Stimulated activated CD4-positive, alpha-beta T cell treated with anti-CD3 and anti-CD28 coated beads, Interleukin-2, amount 100 ng/mL, for 48 hours (primary cell): ENCODE measurements around the gene MRPL55.
"Not testable (repeated sequence)": the region's sequence is repeated elsewhere in the genome, so short reads cannot be mapped to it uniquely, and the experiment has no call there.

Experiments used
- DNase-seq, 2 donors: peaks; one replicate each; pipeline ENCODE4 v3.0.0-alpha.2; 2020

Gene MRPL55

DNA sequence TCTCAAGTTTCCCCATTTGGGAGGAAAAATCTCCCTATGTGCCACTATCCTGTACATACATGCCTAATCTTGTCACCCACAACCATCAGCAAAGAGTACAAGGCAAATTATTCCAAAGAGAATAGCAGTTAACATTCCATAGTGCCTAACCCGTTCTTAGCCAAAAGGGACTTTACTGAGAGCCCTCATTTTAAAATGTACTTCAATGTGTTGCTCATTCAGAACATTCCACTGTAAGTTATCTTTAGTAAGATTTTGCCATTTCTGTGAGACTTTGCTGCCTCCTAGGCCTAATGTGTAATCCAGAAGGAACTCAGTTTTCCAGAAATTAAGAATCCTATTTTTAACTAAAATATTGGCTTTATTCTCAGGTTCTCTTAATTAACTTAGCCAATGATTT is 11.3 kb upstream of the MRPL55 start:
- DNase-seq = no peak

DNA sequence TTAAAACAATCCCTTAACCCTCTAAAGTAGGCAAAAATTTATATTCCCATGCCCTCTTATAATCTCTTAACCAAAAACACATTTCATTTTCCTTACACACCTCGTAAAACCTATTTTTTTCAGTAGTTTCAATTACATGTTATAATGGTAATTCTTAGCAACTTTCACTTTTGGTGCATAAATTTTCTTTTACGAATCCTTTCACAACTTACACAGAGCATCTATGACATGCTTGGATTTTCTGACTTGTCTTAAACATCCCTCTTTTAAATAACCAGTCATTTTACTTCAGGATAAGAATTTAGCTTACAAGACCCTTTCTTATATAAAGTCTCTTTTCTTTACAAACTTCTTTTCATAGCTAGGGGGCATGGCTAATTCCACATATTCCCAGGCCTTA is 8.9 kb upstream of the MRPL55 start:
- DNase-seq = no peak

DNA sequence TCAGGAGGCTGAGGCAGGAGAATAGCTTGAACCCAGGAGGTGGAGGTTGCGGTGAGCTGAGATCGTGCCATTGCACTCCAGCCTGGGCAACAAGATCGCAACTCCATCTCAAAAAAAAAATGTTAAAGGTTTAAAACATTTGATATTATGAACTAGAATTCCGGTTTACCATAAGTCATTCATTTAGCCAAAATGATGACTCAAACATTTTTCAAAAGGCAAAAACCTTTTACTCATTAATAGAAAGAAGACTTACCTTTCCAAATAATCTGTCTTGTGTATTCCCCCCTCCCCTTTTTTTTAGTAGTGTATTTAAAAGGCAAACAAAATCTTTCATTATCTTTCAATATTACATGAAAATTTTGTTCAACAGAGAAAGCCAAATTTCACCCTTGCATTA is 8.2 kb upstream of the MRPL55 start:
- no peak for DNase-seq

DNA sequence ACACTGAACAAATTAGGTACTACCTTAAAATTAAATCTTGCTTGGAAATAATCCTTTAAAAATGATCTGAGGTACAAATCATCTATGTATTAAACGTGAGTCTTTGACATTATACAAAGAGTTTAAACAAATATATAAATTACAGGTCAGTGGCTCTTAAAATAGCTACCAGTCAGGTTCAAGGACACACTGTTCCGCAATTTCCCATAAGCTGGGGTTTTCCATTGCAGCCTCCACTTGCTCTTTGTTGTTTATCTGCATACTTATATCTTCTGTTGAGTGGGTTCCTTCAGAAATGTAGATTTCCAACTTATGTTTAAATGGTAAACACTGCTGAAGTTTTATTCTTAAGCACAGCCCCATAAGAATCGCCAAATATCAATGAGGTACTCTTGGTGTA is 5.7 kb upstream of the MRPL55 start:
- no peak for DNase-seq

DNA sequence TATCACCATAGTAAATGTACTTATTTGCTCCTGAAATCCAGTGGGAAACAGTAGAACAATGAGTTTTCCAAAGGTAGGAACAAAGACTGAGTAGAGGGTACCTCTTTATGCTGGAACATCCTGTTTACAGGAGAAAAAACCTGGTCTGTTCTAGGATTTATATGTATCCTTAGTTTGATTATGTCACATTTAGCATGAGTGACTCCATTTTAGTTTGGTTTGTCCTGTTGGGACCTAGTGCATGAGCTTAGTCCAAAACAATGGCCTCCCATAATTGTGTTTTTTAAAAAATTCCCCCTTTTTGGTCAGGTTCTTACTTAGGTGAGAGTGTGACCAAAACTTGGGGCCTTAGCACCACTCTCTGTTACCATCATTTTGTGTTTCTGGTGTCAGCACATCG is 3.5 kb upstream of the MRPL55 start:
- DNase-seq = no peak

DNA sequence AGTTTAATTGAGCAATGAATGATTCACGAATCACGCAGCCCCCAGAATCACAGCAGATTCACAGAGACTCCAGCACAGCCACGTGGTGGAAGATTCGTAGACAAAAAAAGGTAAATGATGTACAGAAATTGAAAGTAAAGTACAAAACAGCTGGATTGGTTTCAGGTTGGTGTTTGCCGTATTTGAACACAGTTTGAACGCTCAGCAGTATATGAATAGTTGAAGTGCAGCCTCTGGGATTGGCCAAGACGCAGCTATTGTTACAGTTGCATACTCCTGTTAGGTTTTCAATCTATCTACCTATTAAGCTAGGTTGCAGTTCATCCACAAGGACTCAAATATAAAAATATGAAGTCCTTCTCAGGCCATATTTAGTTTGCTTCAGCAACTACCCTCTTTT is 3.1 kb upstream of the MRPL55 start:
- DNase-seq = no peak

DNA sequence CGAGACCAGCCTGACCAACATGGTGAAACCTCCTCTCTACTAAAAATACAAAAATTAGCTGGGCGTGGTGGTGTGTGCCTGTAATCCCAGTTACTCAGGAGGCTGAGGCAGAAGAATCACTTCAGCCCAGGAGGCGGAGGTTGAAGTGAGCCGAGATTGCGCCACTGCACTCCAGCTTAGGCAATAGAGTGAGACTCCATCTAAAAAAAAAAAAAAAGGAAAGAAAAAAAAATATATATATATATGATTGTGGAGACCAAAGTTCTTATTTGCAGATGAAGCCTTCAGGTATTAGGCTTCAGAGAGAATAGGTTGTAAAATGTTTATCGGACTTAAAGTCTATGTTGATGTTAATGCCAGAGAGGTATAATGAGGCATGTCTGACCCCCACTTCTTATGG is 2.2 kb upstream of the MRPL55 start:
- not testable (repeated sequence) for DNase-seq

DNA sequence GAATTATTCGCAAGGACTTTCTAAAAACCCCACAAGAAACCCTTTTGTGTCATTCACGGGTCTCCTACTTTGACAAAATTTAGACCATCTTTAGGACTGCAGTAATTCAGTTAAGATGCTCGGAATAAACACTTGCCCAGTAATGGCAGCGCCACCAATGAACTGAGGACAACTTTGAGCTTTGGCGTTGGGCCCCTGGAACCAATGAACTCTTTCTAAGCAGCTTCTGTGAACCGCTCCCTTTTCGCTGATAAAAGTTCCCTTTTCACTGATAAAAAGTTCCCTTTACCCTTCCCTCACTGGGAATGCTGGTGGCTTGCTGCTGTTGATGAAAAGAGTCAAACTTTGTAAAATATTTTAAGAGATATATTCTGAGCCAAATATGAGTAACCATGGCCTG is 1.5 kb upstream of the MRPL55 start:
- no peak for DNase-seq

DNA sequence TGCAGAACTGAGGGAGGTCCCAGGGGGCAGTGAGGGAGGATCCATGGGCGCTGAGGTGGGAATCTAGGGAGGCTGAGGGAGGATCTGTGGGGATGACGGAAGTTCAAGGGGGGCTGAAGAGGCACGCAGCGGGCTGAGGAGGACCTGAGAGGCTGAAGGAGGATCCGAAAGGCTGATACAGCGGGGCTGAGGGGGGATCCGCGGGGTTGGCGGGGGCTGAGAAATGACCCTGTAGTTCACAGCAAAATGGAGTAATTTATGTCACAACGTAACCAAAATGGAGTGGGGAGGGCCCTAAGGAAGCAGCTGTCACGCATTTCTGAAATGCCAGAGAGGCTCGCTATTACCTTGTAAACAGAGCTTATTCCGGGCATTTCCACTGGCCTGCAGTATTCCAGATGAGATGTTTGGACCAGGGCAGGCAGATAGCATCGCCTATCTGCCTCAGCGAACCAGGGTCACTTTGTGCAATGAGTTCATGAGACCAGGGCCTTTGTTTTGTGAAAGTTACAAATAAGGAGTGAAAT is 926 bp upstream of the MRPL55 start:
- DNase-seq = no peak

DNA sequence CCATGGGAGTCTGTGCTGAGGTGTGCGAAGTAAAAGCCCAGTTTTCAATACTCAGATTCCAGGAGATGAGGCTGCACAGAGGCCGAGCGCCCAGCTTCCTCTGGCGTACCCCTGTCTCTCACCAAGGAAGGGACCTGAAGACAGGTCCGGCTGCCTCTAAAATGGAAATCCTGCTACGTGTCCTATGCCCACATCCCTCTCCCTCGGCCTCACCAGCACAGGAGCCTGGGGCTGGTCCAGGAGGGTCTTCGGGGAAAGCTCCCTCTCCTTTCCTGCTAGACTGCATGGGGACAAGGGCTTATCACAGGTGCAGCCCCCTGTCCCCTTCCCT is 392 bp downstream of the MRPL55 start:
- no peak for DNase-seq

DNA sequence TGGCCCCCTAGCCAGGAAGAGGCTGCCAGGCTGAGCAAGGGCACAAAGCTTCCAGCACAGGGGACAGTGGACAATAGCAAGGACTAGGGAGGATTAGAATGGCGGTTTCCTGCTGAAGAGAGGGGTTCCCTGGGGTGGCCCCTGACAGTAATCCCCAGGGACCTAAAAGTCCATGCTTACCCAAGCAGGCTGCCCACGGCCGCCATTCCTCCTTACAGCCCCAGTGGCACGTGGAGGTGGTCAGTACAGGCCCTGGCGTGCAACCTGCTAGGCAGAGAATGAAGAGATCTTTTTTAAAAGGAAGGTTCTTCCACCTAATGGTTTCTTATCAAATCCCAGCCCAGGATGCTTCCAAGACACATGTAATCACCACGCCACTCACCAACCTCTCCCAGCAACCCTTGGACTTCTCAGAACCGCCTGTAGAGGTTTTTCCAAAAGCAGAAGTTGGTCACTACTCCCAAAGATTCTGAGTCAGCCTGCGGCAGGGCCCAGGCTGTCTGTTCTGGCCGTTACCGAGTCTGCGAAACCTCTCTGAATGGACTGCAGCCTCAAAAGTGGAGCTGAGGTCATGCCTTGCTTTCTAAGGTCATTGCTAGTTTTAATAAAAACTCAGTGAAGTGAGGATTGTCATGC is 926 bp downstream of the MRPL55 start:
- no peak for DNase-seq

DNA sequence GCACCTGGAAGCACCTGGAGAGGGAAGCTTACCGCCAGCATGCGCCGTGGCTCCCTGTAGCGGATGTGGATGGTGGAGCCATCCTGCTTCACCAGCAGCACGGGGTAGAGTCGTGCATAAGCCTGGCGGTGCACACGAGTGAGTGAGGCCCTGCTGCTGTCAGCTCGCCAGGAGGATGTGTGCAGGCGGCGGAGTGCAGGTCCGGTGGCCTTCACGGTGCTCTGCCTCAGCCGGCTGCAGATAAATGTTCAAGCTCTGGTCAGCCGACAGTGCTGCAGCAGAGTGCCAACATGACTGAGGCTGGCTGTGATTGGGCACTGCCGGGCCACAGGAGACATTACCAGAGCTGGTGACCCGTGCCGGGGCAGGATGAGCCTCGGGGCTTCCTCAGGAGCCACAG is 1.5 kb downstream of the MRPL55 start:
- DNase-seq = no peak

DNA sequence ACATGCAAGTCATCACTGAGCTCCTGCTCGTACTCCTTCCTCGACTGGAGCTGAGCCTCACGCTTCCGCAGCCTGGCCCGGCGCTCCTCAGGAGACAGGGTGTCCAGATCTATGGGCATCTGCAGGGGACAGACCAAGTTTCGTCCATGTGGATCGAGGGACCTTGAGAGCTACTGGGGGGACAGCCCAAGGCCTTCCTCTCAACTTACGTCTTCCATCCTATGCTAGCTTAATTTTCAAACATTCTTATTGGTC is 2.4 kb downstream of the MRPL55 start:
- no peak for DNase-seq

DNA sequence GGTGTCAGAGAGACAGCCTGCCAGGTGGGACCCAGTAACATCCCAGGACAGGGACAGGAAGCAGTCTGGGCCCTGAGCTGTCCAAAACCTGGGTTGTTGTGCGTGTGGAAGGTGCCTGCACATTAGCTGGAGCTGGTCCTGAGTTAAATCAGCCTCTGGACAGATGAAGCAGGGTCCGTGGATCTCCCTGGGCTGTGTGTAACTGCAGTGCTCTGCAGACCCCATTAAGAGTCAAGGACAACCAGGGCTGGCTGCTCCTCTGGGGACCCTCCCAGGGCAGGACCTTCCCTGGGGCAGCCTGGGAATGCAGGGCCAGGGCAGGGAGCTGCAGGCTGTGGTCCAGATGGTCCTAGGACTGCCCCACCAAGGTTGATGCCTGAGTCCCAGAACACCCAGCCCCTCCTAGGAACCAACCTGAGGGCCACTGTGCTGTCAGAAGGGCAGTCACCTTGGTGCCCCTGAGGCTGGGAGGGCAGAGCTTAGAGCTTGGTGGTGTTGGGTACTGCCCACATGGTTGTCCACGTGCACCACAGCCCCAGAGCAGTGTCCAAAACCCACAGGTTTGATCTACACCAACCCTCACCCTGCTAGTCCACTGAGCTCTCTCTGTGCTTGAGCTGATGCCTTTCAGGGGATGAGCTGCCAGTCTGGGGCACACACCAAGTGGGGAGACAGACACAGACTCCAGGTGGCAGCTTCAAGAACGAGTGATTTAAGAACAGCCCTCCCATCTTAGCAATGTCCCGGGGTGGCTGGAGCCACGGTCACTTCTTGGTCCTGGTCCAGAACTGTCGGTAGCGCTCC is 2.9 kb downstream of the MRPL55 start:
- DNase-seq = no peak

DNA sequence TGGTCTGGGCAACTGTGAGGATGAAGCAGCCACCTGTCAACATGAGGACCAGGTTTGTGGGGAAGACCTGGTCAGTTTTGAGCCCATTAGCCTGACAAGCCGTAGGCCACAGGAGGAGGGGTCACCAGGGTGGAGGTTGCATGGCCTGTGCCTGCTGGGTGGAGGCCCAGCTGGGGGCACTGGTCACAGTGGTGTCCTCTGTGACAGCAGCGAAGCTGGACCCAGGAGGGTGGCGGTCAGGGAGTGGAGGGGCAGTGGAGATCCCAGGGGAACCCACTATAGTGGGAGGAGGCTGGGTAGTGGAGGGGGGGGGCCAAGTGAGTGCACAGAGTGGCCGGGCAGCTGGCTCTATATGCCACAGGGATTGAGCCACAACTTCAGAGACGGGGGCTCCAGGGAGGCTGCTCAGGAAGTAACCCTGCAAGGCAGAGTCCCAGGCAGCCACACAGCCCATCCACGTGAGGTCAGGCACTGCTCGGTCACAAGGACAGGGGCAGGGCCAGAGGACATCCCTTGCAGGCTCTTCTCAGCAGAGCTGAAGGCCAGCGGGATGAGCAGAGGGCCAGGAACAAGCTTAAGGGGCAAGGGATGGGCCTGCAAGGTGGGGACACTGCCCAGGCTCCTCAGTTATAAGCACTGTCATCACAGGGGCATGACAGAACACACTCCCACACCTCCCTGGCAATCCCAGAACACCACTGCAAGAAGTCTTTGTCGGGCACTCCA is 3.7 kb downstream of the MRPL55 start:
- no peak for DNase-seq

DNA sequence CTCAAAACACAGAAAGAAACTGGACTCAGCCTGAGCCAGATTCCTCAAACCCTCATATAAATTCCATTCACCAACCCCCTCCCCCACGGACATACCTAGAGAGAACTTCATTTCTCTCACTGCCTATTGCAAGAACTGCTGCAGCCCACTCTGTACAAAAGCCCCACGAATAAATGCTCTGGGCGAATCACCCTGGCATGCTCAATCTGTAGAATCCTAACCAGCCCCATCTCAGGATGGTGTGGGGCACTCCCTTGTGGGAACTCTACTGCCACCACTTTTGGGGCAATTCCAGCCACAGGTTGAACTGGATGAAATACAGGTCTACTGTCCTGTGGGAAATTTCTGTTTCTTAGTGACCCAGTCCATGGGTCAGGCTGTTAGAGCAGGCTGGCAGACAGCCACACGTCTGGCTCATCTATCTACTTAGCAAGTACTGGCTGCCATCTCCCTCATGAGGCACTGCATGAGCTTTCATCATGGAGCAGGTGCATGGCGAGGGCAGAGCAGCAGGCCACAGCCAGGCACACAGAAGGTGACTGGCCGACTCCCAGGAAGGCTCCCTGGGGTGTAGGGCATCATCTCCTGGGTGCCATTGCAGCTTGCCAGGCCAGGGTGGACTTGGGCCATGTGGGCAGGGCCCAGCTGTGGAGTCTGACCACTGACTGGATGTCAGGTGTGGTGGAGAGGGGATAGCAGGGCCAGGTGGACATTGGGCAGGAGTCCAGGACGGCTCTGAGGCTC is 4.4 kb downstream of the MRPL55 start:
- DNase-seq = no peak

DNA sequence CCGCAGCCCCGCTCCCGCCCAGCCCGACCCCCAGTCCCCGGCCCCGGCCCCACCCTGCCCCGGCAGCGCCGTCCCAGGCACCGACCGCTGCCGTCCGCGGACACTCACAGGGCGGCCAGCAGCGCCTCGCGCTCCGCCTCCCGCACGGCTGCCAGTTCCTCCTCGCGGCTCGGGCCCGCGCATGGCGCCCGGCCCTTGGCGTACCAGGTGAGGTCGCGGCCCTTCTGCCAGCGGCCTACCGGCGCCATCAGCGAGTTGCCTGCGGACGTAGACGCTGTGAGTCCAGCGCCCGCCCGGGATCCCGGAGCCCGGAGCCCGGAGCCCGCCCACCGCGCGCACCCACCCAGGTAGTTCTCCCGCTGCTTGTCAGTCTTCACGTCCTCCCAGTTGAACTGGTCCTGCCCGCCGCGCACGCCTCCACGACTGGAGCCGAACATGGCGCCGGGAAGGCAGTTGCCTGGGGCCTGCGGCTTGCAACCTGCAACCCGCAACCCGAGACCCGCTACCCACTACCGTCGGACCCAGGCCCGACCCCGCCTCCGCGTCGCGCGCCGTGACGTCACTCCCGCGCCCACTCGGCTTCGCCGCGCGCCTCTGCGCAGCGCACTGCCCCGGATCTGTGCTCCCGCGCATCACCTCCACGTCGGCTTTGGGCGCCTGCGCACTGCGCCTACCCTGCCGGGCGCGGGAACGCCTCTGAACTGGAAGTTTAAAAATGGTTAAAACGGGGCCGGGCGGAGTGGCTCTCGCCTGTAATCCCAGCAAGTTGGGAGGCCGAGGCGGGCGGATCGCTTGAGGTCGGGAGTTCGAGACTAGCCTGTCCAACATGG is 6.1 kb downstream of the MRPL55 start, which contains the start of gene C1orf35:
Gene C1orf35 (minus strand): TSS at position 535 of the 830 bp plus-strand sequence. CDS start 98 bp downstream, at position 437.
- DNase-seq = peak; percentile 94 to 95

DNA sequence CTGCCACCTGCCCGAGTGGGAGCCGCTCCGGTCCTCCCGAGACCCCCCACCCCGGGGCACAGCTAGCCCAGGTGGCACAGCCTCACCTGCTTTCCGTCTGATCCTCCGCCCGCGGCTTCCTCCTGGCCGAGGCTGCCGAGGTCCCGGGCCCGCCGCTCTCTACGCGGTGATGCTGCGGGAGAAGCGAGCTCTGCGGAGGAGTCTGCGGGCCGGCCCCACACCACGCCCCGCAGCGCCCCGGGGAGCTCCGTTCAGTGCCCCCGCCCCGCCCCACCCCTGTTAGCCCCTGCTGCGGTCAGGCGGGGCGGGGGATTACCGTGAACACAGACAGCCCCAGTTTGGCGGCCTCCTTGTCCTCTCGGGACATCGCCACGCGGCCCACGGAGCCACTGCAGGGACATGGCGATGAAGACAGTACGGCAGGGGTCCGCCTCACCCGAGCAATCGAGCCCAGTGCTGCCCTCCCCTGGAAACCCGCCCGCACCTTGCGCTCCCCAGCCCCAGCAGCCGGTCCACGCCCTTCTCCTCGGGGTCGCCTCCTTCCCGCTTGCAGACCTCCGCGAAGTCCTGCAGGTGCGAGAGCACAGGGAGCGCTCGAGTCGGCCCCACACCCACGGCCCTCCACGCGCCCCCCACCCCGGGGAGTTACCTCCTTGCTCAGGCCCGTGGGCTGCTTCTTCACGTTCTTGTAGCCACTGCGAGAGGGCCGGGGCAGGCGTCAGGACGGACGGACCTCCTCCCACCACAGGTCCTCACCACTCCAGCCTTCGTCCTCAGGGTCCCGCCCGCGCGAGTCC is 6.9 kb downstream of the MRPL55 start:
- DNase-seq = peak in 1 of 2 donors; percentile 45

DNA sequence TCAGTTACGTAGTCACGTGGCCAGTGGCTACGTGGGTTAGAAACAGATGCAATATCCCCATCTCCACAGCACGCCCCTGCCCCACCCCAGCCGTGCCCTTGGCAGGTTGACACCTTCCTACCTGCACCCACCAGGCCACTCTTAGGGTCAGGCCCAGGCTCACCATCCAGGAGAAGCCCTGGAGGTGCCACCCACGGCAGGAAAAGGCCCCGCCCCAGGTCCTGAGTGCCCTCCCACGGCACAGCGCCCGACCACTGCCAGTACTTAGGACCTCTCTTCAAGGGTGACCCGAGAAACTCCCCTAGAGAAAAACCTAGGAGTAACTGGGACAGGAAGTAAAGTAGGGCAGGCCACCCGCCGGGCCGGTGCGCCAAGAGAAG is 7.5 kb downstream of the MRPL55 start:
- DNase-seq = no peak

DNA sequence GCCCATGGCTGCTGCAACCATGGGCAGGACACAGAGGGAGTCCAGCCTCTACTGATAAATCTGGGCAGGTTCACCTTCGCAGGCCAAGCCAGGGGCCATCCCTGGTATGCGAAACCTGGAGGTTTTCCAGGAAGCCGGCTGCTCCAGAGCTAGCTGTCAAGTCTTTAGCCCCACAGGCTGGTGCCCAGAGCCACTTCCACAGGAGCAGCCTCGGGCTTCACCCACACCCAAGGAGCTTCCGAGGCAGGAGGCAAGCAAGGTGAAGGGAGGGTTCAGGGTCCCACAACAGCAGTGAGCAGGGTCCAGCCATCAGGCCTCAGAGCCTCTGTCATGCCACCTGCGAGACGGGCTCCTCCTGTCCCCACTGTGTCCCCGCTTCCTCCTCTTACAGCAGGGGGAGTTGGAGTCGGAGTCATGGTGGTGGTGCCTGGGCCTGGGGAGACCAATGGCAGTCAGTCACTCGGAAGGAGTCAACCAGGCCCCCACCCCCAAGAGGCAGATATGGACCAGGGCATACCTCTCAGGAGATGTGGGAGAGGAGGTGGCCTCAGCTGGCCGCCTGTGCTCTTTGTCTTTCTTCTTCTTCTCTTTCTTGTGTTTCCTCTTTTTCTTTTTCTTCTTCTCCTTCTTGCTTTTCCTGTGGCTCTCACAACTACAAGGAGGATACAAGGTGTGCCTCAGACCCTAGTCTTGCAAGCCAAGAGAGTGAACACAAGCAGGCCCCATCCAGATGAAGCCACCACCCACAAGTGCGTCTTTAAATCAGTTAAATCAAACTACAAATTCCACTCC is 8.1 kb downstream of the MRPL55 start:
- DNase-seq = no peak

DNA sequence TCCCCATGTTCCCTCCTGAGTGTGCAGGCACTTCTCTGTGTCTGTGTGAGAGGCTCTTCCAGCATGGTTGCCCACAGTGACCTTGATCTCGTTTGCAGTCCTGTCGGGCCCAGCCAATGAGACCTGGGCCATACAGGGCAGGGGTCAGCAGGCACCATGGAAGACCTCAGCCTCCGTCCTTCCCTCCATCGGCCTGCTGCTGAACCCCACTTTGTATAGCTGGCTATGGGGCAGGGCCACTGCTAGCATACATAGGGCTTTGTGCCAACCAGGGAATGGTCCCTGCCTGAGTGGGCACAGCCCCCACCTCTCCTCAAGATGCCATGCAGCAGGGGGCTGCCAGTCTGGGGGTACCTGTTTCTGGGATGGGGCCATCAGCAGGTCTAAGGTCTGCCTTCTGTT is 9.8 kb downstream of the MRPL55 start:
- no peak for DNase-seq
